Testis (tissue), 3 donors: ENCODE measurements around the gene CYB561. TPM values are rescaled to one million over a fixed set of nuclear protein-coding genes. Genes with fewer than 3 reads are reported as not detected.

Experiments used
- DNase-seq: peaks from one replicate; pipeline ENCODE4 v3.0.0-alpha.2; 2019
- H3K27ac ChIP-seq, 2 donors: fragments of 200-600 bp; sonication (generic); one replicate each; pipeline ENCODE4 v1.5.1; 2019
- H3K27me3 ChIP-seq: fragments of 200-600 bp; sonication (generic); one replicate; pipeline ENCODE4 v1.5.1; 2019
- H3K36me3 ChIP-seq: fragments of 200-600 bp; sonication (generic); one replicate; pipeline ENCODE4 v1.5.1; 2017; ENCODE audit warnings: low read depth; ENCODE audit errors: missing control alignments
- H3K4me1 ChIP-seq: fragments of 200-600 bp; sonication (generic); one replicate; pipeline ENCODE4 v1.5.1; 2019
- H3K4me3 ChIP-seq, 2 donors: fragments of 200-600 bp; sonication (generic); one replicate each; pipeline ENCODE4 v1.5.1; 2017 to 2019
- H3K9me3 ChIP-seq: fragments of 200-600 bp; sonication (generic); one replicate; pipeline ENCODE4 v1.5.1; 2017
- POLR2A ChIP-seq: fragments of 450-650 bp; IDR thresholded peaks from one replicate; pipeline ENCODE4 v1.6.1; 2017; ENCODE audit warnings: antibody characterized with exemption, mild to moderate bottlenecking, moderate library complexity
- WGBS, 2 donors: methylation state at CpG; one replicate each; pipeline ENCODE4 v1.1.5; 2018; 5-methylcytosine and 5-hydroxymethylcytosine counted together
- intact Hi-C: fragments of 100-400 bp; cut with DNase I; formaldehyde crosslinking; loops from one replicate; pipeline ENCODE4 v1.15.1; 2023; ENCODE audit warnings: low total_unique reads
- polyA plus RNA-seq: library from polyadenylated mRNA; stranded (reverse); fragments of 350-450 nt; fragmentation: Illumina TruSeq; extraction: RNeasy Lipid Tissue Mini Kit (QIAGEN cat#74804); gene quantifications from one replicate; pipeline ENCODE4 v1.2.3, GENCODE V29; 2014; ENCODE audit warnings: low read depth, low replicate concordance; ENCODE audit not compliant: insufficient read depth
- total RNA-seq, 2 donors: library from RNA; depleted of rRNA; stranded (reverse); fragments of >200 nt; gene quantifications; one replicate each; pipeline ENCODE4 v1.2.3, GENCODE V29; 2016
- TF ChIP-seq, protein P1 (sequence below), 3 experiments: fragments of 450-650 bp in 2 of 3; fragments of 200-600 bp in 1 of 3; sonication (generic) in 1 of 3; IDR thresholded peaks; one replicate each; pipeline ENCODE4 v1.5.1; 2016 to 2019; ENCODE audit warnings: antibody characterized with exemption in 3 of 3, mild to moderate bottlenecking in 2 of 3, moderate library complexity in 1 of 3

Gene CYB561
- total and polyA plus RNA-seq, 3 donors from 2014 or later, result 17.6 to 20.7 (median 19.7) TPM

DNA sequence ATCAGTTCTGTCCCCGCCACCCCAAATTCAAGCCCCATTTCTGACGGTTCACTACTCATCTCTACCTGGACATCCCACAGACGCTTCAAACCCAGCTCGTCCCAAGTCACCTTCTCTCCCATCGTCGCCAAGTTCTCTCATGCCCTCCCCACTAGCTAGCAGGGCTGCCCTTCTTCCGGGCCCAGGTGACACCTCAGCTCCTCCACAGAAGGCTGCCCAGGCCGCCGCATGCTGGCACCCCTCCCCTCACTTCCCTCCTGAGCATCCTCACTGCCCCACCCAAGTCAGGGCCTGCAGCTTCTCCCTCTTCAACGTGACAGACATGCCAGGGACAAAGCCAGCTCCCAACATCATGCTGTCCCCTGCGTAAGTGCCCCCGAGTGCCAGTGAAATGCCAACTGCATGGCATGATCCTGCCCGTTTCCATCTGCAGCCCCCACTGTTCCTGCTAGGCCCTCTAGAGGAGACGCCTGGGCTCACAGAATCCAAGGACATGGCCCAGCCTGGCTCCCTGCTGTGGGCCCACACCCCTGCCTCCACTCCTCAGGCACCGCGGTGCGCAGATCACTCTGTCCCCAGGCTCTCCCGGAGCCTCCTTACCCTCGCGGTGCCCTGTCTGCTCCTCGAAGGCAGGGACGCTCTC lies 5.9 kb downstream of the CYB561 start:
- peaks cover 24% of the 10 kb centered on the region for H3K4me1 ChIP-seq
- H3K36me3 ChIP-seq, result no peaks in the 10 kb centered on the region
- H3K4me3 ChIP-seq, result no peak overlapping the region
- no peak for DNase-seq
- intact Hi-C loops, result no loop called here
- TF ChIP-seq POLR2A, result no peak
- TF ChIP-seq, protein P1, sequence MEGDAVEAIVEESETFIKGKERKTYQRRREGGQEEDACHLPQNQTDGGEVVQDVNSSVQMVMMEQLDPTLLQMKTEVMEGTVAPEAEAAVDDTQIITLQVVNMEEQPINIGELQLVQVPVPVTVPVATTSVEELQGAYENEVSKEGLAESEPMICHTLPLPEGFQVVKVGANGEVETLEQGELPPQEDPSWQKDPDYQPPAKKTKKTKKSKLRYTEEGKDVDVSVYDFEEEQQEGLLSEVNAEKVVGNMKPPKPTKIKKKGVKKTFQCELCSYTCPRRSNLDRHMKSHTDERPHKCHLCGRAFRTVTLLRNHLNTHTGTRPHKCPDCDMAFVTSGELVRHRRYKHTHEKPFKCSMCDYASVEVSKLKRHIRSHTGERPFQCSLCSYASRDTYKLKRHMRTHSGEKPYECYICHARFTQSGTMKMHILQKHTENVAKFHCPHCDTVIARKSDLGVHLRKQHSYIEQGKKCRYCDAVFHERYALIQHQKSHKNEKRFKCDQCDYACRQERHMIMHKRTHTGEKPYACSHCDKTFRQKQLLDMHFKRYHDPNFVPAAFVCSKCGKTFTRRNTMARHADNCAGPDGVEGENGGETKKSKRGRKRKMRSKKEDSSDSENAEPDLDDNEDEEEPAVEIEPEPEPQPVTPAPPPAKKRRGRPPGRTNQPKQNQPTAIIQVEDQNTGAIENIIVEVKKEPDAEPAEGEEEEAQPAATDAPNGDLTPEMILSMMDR (IDR thresholded peaks at IDR 0.05), result no peak
- no peak overlapping the region for H3K27ac ChIP-seq
- WGBS, 2 donors, result 84 to 86% methylated on average over 19 to 22 of the region's 22 CpGs
- H3K9me3 ChIP-seq, result no peaks in the 10 kb centered on the region
- H3K27me3 ChIP-seq, result no peaks in the 10 kb centered on the region

GRCh38 chr17:63439687-63440086 lies 6.4 kb downstream of the CYB561 start:
- Histone ChIP-seq H3K27ac (no peak overlapping the region), H3K27me3 (no peaks in the 10 kb centered on the region), H3K9me3 (no peaks in the 10 kb centered on the region), H3K4me3 (no peak overlapping the region), H3K36me3 (no peaks in the 10 kb centered on the region), H3K4me1 (peaks cover 28% of the 10 kb centered on the region)
- no peak for TF ChIP-seq POLR2A
- TF ChIP-seq, protein P1 (IDR thresholded peaks at IDR 0.05), result no peak
- DNase-seq, result no peak
- WGBS, 2 donors, result 73 to 78% methylated on average over 8 of the region's 8 CpGs
- intact Hi-C loops, result loop anchor here (10.0 kb wide), 1 partner anchor 105 kb away; no protein-coding TSS in a partner anchor

DNA sequence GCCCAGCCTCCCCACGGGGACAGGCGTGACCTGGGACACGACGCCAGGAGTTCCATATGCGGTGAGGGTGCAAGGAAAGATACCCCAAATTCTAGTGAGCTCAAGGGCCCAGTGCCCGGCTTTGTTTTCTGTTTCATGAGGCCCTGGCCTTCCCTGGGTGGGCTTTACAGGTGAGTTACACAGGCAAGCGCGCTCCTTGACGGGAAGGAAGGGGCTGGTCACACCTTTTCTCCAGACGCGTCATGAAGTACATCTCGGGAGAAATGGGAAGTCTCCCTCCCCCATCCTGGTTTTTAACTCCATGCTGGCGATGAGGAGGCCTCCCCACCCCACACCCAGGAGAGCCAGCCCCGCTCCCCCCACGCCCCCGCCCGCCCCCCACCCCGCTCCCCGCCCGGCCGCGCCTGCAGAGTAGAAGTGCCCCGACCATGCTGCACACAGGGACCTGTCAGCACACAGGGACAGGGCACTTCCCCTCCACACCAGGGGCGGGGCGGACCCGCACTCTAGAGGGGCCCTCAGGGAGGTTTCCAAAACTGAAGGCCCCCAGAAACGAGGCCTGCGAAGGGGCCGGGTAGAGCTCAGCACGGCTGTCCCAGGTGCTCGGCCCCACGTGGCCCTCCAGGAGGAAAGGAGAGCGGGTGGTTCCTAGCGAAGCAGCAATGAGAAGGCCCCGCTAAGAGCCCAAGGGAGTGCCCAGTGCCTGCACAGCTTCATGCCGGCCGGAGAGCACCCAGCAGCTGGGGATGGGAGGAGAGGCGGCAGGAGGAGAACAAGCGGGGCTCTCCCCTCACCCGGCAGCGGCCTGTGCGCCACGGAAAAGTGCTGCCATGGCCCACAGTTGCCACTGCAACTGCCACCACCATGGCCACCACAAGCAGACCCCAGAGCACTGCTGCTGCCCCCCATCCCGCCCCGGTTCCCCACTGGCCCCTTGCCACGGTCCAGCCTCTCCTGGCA lies 7.7 kb downstream of the CYB561 start:
- Histone ChIP-seq H3K4me1 (peaks cover 40% of the 10 kb centered on the region), H3K27ac (no peak overlapping the region), H3K36me3 (no peaks in the 10 kb centered on the region), H3K27me3 (no peaks in the 10 kb centered on the region), H3K4me3 (no peak overlapping the region), H3K9me3 (no peaks in the 10 kb centered on the region)
- 47 to 54% methylated on average over 25 to 44 of the region's 46 CpGs for WGBS, 2 donors
- intact Hi-C loops, result loop anchor here (10.0 kb wide), 1 partner anchor 106 kb away; no protein-coding TSS in a partner anchor
- TF ChIP-seq, protein P1 (IDR thresholded peaks at IDR 0.05), result no peak
- TF ChIP-seq POLR2A, result no peak
- no peak for DNase-seq

- no peaks in the 10 kb centered on the region for H3K9me3 ChIP-seq
- H3K27ac ChIP-seq, result no peak overlapping the region
- H3K4me1 ChIP-seq, result peaks cover 40% of the 10 kb centered on the region
- intact Hi-C loops, result loop anchor here (10.0 kb wide), 1 partner anchor 107 kb away; no protein-coding TSS in a partner anchor
- H3K36me3 ChIP-seq, result no peaks in the 10 kb centered on the region
- H3K27me3 ChIP-seq, result no peaks in the 10 kb centered on the region
- peak overlapping the region in 1 of 2 donors; percentile 26 for H3K4me3 ChIP-seq
- TF ChIP-seq, protein P1 (IDR thresholded peaks at IDR 0.05), result no peak
- no peak for TF ChIP-seq POLR2A
- peak; percentile 79 for DNase-seq
- 15 to 33% methylated on average over 4 to 33 of the region's 55 CpGs for WGBS, 2 donors
Measured at GRCh38 chr17:63437287-63438091, 8.6 kb downstream of the CYB561 start.
